ENCODE data around the gene PCP4. TPM values are rescaled to one million over a fixed set of nuclear protein-coding genes. Genes with fewer than 3 reads are reported as not detected.

Gene PCP4
- not detected in 2 replicates for total RNA-seq (2014; rRNA removed; shearing (Covaris generic))

DNA sequence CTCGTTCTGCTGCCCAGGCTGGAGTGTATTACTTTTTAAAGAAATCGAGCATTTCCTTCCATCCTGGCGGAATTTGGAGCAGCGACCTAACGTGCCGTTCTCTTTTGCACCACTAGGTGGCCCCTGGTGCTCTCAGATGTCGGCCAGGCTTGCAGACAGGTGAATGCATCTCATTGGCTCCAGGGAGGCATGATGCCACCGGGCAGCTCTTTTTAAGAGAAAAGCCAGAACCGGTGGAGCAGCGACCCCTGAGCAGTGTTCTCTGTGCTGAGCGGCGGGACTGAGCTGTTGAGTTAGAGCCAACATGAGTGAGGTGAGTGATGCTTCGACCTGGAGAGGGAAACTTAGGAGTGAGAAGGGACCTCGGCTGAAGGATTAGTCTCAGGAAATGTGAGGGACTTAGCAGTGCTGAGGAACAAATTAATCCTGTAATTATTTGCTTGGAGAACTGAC is at the start of gene PCP4:
Gene PCP4 (plus strand): TSS at position 241 of the 453 bp plus-strand sequence. CDS start 64 bp downstream, at position 305.
- DNase-seq (ENCODE audit: low read depth), result peak; percentile 38

DNA sequence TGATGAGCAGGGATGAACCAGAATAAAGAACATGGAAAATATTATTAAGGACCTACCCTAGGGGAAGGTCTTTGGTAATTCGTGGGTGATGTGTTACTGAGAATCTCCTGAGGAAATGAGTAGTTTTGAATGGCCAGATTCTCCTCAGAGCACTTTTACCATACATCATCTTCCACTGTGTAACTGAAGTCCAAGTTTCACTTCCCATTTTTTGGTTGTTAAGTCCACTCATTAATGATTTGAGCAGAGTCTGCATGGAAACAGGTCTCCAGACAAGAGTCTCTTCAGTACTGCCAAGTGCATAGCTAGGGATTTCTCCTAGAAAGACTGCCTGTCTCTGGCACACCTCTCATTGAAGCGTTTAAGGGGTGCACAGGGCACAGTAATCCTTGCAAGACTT is 48.7 kb upstream of the PCP4 start:
- no peak for DNase-seq (ENCODE audit: low read depth)

DNA sequence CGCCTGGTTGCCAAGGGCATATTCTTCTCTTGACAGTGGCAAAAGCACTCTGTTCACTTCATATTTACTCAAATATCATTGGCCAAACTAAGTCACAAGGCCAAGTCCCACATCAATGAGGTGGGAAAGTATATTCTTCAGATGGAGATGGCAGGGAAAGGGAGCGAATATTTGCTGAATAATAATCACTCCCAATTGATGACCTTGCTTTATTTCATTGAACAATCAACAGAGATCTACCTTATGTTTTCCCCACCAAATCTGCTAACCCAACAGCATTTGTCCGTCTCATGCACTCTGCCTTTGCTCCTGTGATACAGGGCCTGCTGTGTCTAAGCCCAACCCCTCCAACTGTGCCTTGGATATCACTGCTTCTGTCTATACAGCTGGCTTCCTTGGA is 45.2 kb upstream of the PCP4 start:
- DNase-seq (ENCODE audit: low read depth), result no peak

DNA sequence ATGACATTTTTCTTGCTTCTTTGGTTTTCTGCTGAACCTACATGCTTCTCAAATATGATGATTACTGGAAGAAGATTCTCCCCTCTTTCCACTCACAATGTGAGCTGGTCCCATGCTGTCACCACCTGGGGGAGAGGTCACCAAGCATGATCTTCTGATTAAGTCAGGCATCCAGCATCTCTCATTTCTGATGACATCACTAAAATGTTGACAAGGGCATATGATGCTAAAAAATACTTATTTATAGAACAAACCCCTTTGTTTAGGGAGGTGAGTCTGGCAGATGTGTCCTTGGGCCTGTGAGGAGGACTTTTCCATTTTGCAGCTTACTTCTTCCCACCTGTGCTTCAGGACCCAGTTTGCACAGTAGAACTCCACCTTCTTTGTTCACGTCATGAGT is 42.0 kb upstream of the PCP4 start:
- DNase-seq (ENCODE audit: low read depth), result no peak

DNA sequence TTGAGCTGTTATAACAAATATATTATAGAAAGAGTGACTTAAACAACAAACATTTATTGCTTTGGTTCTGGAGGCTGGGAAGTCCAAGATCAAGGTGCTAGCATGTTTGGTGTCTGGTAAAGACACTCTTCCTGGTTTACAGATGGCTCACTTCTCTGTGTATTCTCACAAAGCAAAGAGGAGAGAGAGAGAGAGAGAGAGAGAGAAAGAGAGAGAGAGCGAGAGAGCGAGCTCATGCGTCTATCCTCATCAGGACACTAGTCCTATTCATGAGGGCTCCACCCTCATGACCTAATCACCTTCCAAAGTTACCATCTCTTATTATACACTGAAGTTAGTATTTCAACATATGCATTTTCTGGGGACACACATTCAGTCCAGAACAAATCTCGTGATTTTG is 32.7 kb upstream of the PCP4 start:
- no peak for DNase-seq (ENCODE audit: low read depth)

DNA sequence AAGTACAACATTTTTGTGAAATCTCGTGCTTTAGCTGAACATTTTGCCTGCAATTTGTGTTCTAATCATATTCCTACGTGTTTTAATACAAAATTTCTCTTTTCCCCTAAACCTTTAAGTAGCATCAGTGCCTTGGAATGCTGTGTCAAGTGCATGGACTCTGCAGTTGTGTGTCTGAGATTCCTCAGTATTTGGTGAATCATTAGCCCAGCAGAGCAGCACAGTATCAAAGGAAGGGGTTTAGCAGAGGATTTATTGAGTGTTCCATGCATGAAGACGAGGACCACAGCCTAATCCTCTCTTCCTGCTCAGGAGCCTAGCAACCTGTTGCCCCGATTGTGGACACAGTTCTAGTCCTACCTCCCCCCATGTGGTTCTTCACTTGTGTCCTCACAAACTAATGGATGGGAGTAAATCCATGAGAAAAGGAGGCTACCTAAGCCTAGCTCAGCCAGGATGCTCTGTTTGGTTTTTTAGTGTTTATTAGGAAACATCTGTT is 29.3 kb upstream of the PCP4 start:
- no peak for DNase-seq (ENCODE audit: low read depth)

DNA sequence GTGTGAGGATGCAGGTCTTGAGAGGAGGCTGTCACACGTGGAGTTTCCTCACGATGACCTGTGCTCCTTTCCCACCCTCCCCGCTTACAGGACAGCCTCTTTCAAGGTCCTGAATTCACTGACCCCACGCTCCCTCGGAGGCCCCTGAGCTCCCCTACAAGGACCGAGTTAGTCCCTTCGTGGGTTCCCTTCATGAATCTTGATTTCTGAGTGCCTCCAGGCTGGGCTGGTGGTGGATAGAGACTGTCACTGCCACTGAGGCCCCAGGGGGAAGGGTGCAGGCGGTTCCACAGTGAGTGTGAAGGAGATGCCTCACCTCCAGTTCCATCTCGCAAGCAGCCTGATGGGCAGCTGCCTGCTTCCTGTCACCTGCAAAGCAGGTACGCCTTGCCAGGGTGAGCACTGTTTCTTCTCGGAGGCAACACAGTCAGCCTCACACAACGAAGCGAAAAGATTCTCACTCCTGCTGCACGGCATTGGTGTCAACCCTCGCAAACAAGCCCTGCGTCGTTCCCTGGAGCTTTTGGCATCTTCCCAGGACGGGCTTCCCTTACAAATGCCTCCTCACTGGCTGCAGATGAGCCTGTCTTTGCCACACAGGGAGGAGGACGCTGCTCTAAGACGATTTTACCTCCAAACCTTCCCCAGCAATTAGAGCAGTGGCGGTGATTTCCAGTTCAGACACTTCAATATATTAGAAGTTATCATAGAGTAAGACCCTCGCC is 26.7 kb upstream of the PCP4 start:
- no peak for DNase-seq (ENCODE audit: low read depth)

DNA sequence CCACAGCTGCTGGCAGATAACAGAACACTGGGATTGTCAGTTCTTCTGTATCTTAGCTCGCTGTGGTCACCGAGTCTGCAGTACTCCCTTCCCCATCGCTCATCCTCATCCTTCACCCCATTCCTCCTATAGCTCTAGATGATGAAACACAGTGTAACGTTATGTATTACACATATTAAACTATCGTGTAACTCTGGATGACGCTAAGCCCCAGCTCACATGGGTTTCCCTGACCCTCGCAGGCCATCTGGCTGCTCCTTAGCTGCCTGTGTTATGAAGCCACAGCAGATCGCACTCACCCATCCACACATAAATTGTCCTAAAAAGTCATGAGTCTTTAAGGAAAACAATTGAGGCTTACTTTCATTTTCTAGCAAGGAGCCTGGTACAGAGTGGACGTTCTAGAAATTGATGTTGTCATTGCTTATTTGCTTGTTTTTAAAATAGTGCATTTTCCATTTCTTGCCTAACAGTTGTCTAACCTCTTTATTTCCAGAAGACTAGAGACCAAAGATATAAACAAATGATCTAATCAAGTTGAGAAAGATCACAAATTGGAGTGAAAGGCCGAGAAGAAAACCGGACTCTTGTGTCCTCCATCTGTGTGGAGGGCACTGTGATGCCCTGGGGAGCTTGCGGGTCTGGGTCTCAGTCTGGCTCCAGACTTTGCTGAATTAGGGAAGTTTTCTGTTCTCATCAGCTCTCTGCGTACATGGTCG is 24.3 kb upstream of the PCP4 start:
- DNase-seq (ENCODE audit: low read depth), result peak; percentile 28

DNA sequence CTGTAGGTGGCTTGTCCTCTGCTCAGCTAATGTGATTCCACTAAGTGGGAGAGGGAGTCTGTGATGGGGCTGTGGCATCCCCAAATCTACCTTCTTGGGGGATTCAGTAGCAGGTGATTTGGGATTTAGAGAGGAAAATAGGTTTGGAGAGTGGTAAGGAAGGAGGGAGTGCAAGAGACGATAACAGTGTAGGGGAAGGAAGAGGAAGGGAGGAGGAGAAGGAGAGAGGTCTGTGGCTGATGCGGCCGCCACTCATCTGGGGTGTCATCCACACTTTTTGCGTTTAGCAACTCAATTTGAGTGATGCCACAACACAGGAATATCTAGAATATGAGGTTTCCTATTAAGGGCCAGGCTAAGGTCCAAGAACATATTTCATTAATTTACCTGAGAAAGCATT is 23.8 kb upstream of the PCP4 start:
- no peak for DNase-seq (ENCODE audit: low read depth)

DNA sequence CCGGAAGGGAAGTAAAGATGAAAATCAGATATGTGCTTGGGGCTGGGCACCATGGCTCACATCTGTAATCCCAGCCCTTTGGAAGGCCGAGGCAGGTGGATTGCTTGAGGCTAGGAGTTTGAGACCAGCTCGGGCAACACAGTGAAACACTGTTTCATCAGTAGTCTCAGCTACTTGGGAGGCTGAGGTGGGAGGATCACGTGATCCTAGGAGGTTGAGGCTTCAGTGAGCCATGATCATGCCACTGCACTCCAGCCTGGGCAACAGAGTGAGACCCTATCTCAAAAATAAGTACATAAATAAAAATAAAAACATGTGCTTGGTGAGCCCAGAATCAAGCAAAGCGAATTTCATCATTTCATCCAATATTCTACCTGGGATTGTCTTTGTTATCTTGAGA is 23.3 kb upstream of the PCP4 start:
- DNase-seq (ENCODE audit: low read depth), result no peak

DNA sequence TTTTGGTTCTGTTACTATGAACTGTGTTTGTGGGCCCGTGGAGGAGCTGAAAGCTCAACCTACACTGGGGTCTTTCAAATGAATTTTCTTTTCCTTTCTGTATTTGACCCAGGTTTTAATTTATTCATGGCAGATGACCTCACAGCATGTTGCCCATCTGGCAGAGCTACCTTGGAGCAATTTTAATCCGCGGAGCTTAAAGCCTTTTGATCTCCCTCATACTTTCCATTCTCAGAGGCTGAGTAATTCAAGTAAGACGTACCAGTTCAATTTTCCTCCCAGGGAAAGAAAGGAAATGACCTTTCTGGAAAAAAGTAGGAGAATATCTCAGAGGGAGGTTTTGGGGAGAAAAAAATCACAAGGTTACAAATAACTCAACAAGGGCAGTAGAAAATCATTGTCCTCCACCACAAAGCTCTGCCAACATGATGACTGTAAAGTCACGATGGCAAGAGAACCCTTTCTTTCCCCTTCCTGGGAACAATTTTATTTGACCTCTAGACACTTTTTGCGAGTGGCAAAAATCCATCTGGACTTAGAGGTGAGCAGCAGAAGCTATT is 21.6 kb upstream of the PCP4 start:
- DNase-seq (ENCODE audit: low read depth), result peak; percentile 89

DNA sequence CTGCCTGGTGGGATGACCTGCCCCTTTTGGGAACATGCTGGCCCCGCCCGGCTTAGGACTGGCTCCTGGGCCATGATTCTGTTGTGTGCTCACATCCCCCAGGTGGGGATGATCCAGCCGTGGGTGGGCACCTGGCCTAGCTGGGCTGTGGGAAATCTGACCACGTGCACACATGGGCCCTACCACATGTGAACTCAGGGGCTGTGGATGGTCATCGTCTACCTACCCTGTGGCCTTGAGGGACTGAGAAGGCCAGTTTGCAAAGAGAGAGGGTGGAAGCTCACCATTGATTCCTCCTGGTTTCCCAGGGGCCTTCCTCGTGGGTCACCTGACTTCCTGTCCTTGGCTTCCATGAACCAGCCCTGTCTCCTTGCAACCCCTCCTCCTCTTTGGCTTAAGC is 19.4 kb upstream of the PCP4 start:
- DNase-seq (ENCODE audit: low read depth), result no peak

DNA sequence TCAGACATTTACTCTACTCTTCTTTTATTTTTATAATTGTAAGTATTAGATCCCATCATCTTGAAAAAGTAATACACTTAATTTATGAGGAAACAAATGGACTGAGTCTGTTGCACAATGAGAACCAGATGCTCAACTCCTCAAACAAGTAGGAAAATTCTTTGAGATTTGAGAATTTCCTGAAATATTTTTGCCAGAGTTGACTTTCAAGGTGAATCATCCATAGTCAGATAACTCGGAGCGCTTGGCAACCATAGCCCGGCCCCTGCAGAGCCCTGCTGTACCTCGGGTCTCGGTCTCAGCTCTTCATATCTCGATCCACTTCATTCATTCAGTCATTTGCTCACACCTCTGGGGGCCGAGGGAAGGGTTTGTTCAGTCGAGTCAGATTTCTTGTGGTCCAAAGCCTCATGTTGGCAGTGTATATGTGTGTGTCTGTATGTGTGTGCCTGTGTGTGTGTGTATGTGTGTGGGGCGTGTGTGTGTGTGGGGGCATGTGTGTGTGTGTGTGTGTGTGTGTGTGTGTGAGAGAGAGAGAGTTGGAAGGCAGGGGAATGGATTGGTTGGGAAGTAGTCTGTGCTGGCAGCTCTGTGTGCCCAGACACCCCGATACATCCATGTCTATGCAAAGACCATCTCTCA is 18.1 kb upstream of the PCP4 start:
- peak; percentile 35 for DNase-seq (ENCODE audit: low read depth)

DNA sequence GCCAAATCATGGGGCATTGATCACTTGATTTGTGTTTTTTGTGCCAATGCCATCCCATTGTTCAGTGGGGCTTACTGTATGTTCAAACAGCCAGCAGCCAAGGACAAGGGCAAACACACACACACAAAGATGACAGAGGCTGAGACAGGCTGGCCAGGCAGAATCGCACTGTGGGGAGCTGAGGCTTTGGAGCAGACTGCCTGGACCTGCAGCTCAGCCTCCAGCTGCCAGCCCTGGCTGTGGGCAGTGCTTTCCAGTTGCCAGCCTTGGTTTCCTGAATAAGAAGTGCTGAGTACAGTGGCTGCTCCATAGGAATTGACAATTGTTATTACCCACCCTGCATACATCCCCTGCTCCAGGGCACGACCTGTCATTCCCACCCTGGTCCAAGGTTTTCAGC is 16.9 kb upstream of the PCP4 start:
- no peak for DNase-seq (ENCODE audit: low read depth)

DNA sequence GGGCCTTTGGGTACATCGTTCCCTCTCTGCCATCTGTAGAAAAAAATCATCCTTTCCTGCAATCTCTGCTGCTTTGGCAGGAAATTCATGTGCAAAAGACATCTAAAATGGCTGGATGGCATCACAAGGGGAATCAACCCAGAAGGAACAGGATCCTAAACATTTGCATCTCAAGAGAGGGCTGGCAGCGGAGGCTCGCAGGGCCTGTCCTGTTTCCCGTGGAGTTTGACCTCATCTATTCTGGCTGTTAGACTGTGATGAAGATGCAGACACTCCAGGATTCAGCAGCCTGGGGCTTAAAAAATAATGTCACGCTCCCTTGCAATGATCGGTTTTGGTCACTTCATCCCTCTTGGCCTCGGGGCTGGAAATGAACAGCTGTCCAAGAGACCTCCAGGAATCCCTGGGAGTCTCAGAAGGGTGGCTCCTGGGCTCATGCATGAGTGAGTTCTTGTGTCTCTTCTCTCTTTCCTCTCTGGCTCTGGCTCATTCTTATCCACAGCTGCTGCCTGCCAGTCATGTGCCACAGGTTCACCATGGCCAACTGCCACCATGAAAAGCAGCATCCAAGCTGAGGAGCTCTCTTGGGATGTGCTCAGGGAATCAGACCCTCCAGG is 16.1 kb upstream of the PCP4 start:
- no peak for DNase-seq (ENCODE audit: low read depth)

DNA sequence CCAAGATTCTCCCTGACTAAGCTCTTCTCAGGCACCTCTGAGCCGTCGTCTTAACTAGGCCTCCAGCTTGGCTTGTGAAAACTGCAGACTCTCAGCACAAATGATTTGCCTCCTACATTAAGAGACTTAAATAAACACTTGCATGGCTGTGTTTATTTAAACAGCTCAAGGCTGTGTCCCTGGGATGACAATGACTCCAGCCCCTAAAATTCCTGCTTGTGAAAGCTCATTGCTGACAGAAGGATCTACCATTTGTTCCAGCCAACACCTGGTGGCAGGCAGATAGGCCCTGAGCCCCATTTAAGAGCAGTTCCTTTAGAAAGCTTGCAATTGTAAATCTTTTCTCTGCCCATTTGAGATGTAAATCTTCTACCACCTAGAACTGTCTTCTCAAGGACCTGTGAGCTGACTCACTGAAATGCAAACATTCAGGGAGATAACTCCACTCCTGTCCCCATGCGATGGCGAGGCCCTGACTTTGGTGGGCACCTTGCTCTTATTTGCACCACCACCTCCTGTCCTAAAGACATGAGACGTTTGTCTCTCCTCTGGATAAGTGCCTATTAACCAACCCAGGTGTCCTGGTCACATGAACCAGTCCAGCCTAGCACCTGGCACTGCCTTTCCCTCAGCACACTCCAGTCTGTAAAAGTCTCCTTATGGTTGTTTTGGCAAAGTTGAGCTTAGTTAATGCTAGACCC is 15.1 kb upstream of the PCP4 start:
- peak; percentile 64 for DNase-seq (ENCODE audit: low read depth)

DNA sequence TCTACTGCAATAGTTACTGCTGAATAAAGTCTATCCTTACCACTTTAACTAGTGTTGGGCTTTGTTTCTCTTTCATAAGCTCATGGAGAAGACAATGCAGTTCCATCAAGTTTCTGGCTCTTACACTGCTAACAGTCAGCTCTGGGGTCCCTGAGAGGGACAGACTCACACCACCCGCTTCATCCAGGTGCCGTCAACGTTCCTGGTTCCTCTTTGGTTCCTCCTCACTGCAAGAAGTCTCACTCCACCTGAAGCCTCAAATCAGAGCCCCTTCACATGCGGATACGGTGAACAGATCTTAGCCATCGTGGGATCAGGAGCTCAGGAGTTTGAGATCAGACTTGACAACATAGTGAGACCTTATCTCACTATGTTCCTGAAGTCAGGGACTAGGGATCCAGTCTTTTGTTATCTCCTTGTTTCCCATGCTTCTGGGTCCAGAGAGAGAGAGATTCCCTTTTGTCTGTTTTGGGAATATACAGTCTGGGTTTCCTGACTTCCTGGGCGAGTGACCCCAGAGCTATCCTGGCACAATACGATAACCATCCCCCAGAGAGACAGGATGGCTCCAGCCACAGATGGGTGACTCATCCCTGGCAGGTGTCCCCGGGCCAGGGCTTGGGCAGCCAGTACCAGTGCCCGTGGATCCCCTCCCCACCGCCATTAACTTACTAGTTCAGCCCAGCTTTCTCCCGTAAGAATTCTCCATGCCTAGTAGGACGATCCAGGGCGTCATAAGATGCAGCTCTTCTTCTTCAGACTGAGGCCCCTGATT is 14.3 kb upstream of the PCP4 start:
- DNase-seq (ENCODE audit: low read depth), result peak; percentile 62

DNA sequence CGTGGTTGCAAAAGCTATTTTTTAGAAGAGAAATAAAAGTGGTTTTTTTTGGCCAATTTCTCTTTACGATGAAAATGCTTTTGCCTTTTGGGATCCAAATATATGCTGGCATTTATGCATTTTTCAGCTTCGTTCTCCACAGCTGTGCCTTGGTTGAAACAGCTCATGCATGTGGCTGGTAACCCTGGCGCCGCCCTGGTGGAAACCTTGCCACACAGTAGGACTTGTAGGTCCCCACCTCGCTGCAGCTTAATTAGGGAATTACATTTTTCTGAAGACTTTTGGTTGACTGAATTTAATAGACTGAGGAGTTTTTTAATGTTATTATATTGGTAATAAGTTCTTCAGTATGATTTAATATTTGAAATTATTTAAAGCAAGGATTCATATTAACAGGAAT is 12.7 kb upstream of the PCP4 start:
- no peak for DNase-seq (ENCODE audit: low read depth)

DNA sequence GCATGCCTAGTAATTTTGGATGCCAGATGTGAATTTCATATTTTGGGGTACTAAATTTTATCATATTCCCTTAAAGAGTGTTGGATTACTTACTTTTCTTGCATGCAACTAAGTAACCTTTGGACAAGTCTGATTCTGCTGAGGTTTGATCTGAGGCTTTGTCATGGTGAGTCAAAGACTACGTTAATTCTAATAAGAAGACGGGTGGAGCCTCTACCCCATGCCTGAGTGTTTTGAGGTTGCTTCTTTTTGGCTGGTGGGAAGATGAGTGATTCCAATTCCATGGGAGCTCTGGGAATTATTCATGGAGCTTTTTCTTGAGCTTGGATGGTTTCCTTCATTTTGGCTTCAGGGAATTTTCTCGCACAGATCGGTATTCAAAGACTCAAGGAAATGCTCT is 11.6 kb upstream of the PCP4 start:
- no peak for DNase-seq (ENCODE audit: low read depth)

DNA sequence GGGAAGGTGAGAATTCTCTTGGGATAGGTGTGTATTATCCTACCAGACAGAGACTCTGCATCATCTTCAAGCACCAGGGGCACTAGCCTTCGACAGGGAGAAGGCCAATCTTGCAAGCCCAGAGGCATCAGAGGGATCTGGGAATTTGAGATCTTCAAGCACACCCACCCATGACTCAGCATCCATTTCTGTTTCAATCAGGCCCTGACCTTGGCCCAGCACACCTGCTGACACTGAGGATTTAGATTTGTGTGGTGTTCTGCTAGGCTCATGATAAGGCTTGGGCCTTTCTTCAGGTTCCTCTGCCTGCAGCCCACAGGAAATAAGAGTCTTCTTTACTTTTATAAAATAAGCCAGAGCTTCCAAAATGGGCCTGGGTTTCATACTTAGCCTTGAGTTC is 6.6 kb upstream of the PCP4 start:
- DNase-seq (ENCODE audit: low read depth), result no peak

DNA sequence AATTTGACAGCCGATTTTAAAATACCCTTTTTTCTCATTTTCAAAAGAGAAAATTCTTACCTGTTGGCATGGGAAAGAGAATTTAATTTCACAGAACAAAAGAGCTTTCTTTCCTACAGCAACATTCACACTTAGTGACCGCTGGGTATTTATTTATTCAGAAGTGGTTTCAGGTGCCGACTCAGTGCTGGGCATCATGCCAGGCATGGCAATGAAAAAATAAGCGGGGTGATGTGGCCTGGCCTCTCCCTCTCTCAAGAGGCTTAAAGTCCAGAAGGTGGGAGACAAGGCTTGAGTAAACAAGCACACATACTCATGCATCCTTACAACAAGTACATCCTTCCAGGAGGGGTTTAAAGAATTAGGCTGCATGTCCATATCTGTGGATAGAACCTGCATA is 4.1 kb upstream of the PCP4 start:
- peak; percentile 75 for DNase-seq (ENCODE audit: low read depth)
